CD4-positive, alpha-beta T cell treated with Interleukin-6 for 4 hours (primary cell): ENCODE measurements around the gene UBR3.

Experiments
- DNase-seq: peaks from one replicate; pipeline ENCODE4 v3.0.0-alpha.2; 2020; ENCODE audit warnings: mixed read lengths

UBR3 gene

DNA sequence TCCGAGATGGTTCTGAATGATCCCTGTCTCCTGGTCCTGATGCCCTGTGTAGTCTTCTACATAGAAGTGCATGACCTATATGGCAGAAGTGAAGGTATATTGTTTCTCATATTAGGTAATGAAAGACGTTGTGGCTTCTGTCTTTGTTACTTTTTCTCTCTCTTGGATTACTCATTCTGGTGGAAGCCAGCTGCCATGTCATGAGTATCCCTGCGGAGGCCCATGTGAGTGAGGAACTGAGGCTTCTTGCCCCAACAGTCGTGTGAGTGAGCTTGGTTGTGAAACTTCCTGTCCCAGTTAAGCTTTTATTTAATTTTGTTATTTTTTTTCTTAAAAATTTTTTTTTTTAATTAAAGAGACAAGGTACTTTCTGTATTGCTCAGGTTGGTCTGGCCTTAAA is 134.7 kb downstream of the UBR3 start:
- no peak for DNase-seq

DNA sequence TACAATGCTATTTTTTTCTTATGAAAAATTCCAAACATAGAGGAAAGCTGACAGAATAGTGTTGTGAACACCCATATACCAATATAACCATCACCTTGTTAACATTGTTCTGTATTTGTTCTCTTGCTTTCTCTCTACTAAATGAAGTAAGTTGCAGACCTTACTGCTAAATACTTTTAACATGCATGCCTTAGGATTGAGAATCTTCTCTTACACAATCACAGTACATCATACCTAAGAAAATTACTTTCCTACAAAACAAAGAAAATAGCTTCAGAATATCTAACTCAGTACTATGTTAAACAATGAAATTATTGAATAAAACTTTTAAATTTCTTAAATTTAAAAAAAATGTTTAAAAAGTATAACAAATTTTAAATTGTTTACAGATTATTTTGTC is 136.5 kb downstream of the UBR3 start:
- no peak for DNase-seq

DNA sequence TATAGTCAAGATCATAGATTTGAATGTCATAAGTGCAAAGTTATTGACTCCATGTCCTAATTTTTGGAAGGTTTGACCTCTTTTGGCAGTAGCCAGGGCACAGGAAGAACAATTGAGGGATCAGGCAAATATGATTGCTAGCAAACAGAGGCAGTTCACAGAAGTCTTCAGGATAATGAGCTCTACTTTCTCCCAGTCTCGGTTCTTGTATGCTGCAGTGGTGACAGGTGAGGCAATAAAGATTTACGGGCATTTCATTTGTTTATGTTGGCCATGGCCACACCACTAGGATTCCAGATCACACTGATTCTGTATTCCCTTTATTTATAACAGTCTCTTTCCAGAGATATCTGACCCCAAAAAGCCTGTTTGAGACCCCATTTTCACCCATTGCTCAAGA is 137.5 kb downstream of the UBR3 start:
- no peak for DNase-seq

DNA sequence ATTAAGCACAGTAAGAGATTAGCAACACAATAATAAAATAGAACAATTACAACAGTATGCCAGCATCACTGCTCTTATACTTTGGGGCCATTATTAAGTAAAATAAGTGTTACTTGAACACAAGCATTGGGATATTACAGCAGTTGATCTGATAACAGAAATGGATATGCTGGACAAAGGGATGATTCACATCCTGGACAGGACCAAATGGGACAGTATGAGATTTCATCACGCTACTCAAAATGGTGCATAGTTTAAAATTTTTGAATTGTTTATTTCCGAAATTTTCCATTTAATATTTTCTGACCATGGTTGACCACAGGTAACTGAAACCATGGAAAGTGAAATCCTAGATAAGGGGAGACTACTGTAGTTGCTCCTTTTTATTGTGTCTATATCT is 138.2 kb downstream of the UBR3 start:
- no peak for DNase-seq

DNA sequence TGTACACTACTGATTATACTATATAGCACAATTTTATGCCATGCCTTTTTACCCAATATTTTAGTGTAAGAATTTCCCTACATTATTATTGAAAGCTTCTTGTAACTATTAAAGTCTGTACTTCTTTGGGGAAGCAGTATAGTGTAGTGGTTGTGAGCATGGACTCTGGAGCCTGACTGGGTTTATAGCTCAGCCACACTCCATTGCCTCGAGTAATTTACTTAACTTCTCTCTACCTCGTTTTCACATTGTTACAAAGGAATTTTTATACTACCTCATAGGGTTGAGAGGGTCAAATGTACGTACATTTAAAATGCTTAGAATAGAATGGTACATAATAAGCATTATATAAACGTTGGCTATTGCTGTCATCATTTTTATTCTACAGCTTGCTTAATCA is 139.2 kb downstream of the UBR3 start:
- no peak for DNase-seq

DNA sequence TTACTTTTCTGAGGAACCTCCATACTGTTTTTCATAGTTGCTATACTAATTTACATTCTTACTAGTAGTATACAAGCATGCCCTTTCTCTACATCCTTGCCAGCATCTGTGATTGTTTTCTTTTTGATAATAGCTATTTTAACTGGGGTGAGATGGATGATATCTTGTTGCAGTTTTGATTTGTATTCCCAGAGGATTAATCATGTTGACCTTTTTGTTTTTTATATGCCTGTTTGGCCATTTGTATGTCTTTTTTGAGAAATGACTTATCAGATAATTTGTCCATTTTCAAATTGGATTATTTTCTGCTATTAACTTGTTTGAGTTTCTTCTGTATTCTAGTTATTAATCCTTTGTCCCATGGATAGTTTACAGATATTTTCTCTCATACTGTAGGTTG is 141.5 kb downstream of the UBR3 start:
- no peak for DNase-seq

DNA sequence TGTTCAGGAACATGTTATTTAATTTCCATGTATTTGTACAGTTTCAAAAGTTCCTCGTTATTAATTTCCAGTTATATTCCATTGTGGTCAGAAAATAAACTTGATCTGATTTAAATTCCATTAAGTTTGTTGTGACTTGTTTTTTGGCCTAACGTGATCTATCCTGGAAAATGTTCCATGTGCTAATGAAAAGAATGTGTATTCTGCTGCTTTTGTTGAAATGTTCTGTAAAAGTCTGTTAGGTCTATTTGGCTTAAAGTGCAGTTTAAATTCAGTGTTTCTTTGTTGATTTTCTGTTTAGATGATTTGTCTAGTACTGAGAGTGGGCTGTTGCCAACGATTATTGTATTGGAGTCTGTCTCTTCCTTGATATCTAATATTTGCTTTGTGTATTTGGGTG is 148.0 kb downstream of the UBR3 start:
- DNase-seq, result no peak

DNA sequence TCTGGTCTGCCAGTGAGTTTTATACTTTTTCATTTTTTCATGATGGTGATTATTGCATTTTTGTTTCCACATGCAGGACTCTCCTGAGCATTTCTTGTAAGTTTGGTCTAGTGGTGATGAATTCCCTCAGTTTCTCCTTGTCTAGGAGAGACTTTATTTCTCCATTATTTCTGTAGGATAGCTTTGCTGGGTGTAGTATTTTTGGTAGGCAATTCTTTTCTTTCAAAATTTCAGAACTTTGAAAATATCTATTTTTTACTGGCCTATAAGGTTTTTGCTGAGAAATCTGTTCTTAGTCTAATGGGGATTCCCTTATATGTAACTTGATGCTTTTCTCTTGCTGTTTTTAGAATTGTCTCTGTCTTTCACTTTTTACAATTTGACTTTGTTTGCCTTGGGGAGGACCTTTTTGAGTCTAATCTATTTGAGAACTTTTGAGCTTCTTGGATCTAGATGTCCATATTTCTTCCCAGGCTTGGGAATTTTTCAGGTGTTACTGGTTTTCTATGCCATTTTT is 149.1 kb downstream of the UBR3 start:
- DNase-seq, result no peak

DNA sequence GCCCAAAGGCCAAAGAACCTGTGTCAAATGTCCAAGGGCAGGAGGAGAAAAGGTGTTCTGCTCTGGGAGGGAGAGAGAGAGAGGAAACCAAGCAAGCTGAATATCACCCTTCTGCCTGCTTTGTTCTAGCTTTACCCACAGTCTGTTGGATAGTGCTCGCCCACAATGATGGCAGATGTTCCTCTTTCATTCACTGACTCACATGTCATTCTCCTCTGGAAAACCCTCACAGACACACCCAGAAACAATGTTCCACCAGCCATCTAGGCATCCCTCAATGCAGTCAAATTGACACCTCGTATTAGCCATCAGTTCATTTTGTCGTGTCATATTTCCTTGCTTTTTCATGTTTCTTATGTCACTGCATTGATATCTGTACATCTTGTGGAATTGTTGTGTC is 150.3 kb downstream of the UBR3 start:
- DNase-seq, result no peak

DNA sequence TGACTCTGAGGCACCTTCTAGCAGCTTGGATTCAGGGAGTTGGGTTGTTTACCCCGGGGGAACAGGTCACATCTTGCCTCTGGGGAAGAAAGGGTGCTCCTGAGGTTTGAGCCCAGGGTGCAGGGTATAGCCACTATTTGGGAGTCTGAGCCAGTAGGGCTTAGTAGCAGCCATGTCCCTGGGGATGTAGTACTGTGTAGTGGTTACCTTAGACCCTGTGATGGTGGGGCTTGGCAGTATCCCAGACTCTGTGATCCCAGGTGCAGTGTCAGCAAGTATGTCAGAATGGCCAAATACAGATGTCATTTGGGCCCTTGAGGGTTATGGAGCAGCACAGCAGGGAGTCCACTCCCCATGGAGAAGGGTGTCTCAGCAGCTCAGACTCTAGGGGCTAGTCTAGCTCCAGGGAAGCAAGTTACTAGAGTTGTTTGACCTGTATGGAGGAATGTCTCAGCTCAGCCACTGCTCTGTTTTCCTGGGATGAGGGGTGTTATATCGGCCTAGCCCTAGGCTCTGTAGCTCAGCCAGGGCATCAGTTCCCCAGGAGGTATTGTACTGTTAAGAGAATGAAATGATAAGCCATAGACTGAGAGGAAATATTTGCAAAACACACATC is 151.3 kb downstream of the UBR3 start:
- no peak for DNase-seq

DNA sequence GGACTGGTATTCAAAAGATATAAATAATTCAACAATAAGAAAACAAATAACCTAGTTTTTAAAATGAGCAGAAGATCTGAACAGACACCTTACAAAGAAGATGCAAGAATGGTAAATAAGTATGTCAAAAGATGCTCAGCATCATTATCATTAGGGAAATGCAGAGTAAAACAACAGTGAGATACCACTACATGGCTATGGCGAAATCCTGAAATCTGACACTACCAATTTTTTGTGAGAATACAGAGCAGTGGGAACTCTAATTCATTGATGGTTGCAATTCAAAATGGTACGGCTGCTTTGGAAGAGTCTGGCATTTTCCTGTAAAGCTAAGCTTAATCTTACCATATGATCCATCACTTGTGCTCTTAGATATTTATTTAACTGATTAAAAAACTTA is 151.8 kb downstream of the UBR3 start:
- DNase-seq, result no peak

DNA sequence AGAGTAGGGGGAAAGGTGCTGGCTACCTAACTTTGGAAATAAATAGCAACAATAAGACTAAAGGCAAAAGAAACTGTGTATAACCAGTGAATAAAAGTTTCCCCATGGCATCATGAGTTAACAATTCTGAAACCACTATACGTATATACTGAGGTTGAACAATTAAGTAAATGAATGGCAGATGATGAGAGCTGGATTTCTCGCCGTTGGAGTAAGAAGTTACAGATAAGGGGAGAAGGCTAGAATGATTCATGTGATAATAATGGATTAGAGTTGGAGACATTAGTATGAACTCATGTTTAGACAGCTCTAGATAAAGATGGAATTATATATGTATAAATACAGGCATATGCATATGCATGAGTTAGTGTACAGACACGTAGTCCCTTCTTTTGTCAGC is 152.7 kb downstream of the UBR3 start:
- no peak for DNase-seq

DNA sequence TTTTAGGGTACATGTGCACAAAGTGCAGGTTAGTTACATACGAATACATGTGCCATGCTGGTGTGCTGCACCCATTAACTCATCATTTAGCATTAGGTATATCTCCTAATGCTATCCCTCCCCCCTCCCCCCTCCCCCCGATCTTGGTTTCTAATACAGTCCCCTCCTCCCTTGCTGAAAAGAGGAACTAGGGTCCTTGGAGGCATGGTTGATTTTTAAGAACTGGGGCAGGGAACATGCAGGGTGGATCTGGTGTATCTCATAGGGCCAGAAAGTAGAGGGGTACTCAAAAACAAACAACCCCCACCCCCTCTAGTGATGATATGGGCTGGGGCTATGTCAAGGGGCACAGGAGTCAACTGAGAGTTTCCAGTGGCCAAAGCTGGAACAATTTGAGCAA is 153.4 kb downstream of the UBR3 start:
- DNase-seq, result no peak

DNA sequence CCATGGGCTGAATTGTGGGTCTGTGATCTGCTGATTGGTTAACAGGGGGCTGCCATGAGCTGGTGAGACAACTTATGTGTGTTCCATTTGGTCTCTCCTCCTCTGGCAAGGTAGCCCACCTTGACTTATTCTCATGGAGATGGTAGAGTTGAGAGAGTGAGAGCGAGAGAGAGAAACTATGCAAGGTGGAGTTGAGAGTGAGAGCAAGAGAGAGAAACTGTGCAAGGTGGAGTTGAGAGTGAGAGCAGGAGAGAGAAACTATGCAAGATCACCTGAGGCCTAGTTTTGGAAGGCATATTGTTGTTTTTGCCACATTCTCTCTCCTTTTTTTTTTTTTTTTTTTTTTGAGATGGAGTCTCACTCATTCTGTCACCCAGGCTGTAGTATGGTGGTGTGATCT is 155.7 kb downstream of the UBR3 start:
- DNase-seq, result no peak

DNA sequence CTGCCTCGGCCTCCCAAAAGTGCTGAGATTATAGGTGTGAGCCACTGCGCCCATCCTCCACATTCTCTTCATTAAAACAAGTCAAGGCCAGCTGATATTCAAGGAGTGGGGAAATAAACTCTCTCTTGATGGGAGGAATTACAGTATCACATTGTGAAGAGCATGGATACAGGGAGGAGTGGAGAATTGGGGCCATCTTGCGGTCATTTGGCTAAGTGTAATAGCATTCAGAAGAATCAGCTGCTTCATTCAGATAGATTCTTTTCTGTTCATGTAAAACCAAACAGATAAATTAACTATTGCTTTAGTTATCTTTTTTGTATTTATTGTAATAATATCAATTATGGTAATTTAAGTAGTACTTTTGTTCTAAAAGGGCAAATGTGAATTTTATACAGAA is 156.3 kb downstream of the UBR3 start:
- no peak for DNase-seq

DNA sequence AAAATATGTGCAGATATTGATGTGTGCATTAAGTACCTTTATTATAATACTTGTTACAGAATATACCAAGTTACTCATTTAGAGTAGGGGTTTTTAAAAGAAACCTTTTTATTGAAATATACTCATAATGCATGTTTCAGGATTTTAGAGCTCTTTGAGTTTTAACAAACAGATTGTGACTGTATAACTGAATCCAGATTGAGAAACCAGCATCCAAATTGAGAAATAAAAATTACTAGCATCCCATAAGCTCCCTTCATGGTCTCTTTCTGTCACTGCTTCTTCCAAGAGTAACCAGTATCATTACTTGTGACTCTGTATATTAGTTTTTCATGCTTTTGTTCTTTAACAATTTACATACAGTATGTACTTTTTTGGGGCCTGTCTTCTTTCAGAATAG is 156.9 kb downstream of the UBR3 start:
- no peak for DNase-seq

DNA sequence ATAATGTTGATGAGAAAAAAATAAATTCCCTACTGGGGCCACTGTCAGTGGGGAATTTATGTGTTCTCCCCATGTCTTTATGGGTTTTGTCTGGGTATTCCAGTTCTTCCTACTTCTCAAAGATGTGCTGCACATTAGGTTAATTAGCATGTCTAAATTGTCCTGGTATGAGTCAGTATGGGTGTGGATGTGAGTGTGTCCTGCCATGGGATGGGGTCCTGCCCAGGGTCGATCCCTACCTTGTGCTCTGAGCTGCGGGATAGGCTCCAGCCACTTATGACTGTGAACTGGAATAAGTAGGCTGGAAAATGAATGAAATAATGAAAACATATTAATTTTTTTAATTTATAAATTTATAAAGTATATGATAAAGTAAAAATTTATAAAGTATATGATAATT is 167.5 kb downstream of the UBR3 start:
- DNase-seq, result no peak

DNA sequence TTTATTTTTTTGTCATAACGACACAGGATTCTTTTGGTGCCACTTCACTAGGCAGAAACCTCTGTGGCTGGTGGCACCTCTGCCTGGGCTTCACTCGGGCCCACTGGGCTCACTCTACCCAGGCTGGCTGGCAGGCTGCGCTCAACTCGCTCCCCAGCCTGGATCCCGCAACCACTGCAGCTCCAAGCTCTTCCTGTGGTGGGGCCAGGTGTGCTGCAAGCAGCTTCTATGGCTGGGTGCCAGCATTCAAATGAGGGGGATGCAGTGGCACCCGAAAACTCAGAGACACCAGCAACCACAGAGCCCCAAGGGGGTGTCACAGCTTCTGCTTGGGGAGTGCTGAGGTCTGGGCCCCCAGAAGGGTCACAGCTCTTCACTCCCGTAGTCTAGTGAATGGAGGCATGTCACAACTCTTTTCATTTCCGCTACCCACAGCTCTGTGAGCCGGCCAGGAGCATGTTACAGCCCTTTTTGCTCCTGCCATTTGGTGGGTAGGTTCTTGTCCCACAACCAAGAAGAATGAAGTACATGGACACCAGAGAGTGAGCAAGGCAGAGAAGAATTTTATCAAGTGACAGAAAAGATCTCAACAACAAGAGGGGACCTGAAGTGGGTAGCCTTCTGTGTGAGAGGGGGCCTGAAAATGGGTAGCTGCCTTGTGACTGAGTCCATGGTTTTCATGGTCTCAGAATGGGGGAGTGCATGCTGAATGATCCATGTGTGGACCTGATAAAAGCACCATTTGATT is 170.1 kb downstream of the UBR3 start:
- no peak for DNase-seq

DNA sequence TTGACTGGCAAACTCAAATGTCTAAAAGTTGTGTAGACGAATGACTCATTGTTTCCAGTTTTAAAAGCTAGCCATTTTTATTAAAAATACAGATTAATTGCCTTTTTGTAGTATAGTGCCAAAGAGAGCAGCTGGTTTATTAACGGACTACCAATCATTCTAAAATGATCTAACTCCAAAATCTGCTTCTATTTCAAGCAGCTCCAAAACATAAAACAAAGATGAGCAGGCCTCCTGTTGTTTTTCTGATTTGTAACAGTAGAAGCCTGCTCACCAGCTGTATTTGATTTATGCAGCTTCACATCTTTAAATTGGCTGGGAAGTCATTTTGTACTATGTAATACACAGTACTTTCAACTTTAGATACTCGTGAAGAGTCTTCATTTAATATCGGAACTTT is 171.8 kb downstream of the UBR3 start:
- DNase-seq, result no peak

DNA sequence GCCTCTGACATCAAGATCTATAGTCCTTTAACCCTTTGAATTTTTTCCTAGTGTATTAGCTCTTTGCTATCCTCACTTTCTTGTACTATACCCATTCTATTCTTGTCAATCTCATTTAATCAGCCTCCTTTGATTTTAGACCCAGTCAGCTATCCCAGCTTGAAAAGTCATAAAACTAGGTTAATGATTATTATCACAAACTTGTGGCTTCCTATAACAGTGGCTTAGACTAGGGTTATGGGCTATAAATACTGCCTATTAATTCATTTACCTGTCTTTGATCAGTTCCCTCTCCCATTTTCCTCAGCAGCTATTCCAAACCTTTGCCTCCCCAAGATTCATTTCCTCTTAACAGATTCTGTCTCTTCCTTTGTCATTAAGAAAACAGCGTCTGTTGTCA is 174.8 kb downstream of the UBR3 start:
- DNase-seq, result no peak

DNA sequence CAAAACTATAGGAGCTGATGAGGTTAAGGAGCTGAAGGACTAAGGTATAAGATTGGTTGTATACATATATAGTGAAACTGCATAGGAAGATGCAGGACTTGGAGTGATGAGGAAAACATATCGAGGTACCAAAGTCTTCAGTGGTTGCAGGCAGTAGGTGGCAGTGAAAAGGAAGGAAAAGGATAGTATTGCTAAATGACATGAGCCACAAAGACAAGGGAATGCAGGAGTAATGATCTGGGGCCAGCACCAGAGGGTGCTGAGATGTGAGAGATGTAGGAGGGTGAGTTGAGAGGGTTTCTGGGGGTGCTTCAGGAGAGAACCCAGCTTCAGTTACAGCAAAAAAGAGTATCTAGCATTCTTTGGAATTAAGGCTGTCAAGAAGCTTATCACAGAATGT is 178.4 kb downstream of the UBR3 start:
- DNase-seq, result no peak

DNA sequence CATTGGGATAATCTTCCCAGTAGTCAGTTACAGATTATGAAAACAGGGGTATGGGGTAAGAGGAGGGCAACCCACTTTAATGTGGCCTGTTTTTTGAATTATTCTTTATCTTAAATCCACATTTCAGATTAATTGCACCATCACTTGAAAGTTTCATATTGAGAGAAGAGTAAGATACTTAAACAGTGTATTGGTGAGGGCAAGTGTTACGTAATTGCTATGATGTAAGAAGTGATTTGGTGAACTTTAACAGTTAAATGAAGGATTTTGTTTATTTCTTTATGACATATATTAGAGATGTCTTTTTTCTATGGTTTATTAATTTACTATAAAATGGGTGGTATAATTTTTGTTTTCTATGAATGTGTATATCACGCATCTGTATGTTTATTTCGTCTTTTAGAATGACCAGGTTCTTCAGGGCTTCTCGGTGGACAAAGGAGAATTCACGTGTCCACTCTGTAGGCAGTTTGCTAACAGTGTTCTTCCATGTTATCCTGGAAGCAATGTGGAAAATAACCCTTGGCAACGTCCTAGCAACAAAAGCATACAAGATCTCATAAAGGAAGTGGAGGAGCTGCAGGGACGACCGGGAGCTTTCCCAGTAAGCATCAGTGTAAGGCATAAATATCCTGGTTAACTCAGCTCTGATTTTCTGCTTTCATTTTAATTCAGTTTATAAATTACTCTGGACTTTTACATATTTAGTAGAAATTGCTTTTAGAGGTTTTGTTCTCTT is 179.5 kb downstream of the UBR3 start:
- no peak for DNase-seq

DNA sequence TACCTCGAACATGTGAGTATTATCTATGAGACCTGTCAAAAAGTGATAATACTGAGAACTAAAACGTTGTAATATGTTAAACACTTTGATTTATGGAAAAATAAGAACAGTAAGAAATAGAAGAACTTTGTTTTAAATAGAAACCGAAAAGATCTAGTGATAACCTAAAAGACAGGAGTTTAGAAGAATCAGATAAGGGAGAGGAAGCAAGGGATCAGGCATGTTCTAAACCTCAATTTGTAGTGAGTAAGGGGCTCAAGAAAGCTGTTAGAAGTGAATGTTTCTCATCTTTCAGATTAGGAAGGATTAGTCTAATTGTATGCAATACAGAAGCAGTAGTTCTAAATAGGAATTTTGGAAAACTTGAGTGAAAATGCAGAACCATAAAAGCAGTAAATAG is 182.0 kb downstream of the UBR3 start:
- no peak for DNase-seq

DNA sequence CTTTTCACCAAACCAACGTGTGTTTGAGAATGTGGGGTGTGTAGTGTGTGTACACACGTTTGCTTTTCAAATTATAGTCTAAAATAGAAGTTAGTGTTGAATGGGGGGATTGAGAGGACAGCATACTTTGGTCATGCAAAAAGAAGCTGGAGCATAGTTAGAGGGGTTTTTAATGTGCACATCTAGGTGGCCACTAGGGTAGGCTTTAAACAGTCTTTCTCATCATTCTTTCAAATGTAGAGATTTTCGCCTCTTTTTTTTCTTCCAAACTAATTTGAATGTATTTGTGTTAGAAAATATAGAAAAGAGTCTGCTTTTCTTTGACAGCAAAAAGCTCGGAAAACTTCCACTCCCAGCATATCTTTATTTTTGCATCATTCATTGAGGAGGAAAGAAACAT is 185.5 kb downstream of the UBR3 start:
- DNase-seq, result no peak
